HCT116 (cell line): ENCODE results near the gene SLC25A44. TPM values are rescaled to one million over a fixed set of nuclear protein-coding genes. Genes with fewer than 3 reads are reported as not detected.

Experiments used
- ATAC-seq: fragments of 200-7000 bp; cut with Tn5 transposase; 2 replicates; pipeline ENCODE4 v1.9.1; 2020; ENCODE audit warnings: mild to moderate bottlenecking, moderate library complexity
- BruUV-seq: library from RNA; stranded (reverse); fragments of 400-500 nt; replicated peaks from 2 replicates; lab custom pipeline; 2021; lab: Mats Ljungman, UMichigan
- CTCF ChIA-PET: fragments of 300-600 bp; sonication (Branson Sonifier 250); formaldehyde crosslinking; loops from one replicate; lab custom pipeline; 2021; ENCODE audit warnings: antibody characterized with exemption; lab: Charles Lee
- POLR2A ChIA-PET: fragments of 300-600, 350-600 bp; sonication (Branson Sonifier 250); formaldehyde crosslinking; loops from one replicate; lab custom pipeline; 2021; ENCODE audit warnings: antibody characterized with exemption; lab: Charles Lee
- RAD21 ChIA-PET, 2 experiments: fragments of 300-600 bp; sonication (Branson Sonifier 250); formaldehyde crosslinking; loops; one replicate each; lab custom pipeline; 2023; ENCODE audit warnings: low total read pairs in 2 of 2; ENCODE audit not compliant: uncharacterized antibody in 2 of 2, unreplicated experiment in 2 of 2, low non-redundant PET in 1 of 2; lab: Charles Lee
- DNase-seq: peaks from one replicate; pipeline ENCODE4 v3.0.0-alpha.2; 2010; ENCODE audit warnings: low read depth, low spot score
- H2AFZ ChIP-seq: fragments of 200-600 bp; shearing (Covaris generic), sonication (generic); 2 replicates; pipeline ENCODE4 v1.6.1; 2017; ENCODE audit warnings: low read depth, mixed run types, mixed read lengths, antibody characterized with exemption, low read length; ENCODE audit not compliant: poor library complexity, severe bottlenecking
- H3K27ac ChIP-seq: 2 replicates; pipeline ENCODE4 v1.5.1; 2012; ENCODE audit warnings: low read depth, low read length
- H3K27me3 ChIP-seq: fragments of 200-600 bp; sonication (generic); 2 replicates; pipeline ENCODE4 v1.6.1; 2016; ENCODE audit warnings: mixed run types, low read length, mixed read lengths; ENCODE audit not compliant: insufficient read depth
- H3K36me3 ChIP-seq, 2 experiments: fragments of 200-500 bp in 1 of 2; fragments of 200-600 bp in 1 of 2; sonication (Bioruptor generic) in 1 of 2; sonication (generic) in 1 of 2; 2 replicates each; pipeline versions ENCODE4 v1.5.1 to v1.6.1; 2014 to 2016; ENCODE audit warnings: low read length in 2 of 2, inconsistent platforms in 1 of 2, mixed read lengths in 1 of 2, mixed run types in 1 of 2; ENCODE audit not compliant: insufficient read depth in 2 of 2, control insufficient read depth in 1 of 2
- H3K4me1 ChIP-seq, 2 experiments: fragments of 200-600 bp in 1 of 2; sonication (generic) in 1 of 2; 2 replicates each; pipeline versions ENCODE4 v1.5.1 to v1.6.1; 2012 to 2017; ENCODE audit warnings: low read length in 2 of 2, inconsistent platforms in 1 of 2, mild to moderate bottlenecking in 1 of 2, mixed read lengths in 1 of 2, mixed run types in 1 of 2, moderate library complexity in 1 of 2; ENCODE audit not compliant: insufficient read depth in 2 of 2, control insufficient read depth in 1 of 2
- H3K4me2 ChIP-seq: fragments of 200-600 bp; sonication (generic); 2 replicates; pipeline ENCODE4 v1.6.1; 2017; ENCODE audit warnings: mixed run types, low read length, mixed read lengths
- H3K4me3 ChIP-seq, 2 experiments: fragments of 200-600 bp in 1 of 2; sonication (generic) in 1 of 2; replicated peaks in 1 of 2; 2 replicates each; pipeline ENCODE4 v1.5.1; 2011 to 2016; ENCODE audit warnings: low read length in 2 of 2, control low read depth in 1 of 2, low read depth in 1 of 2, mild to moderate bottlenecking in 1 of 2, mixed read lengths in 1 of 2, mixed run types in 1 of 2
- H3K79me2 ChIP-seq: fragments of 200-600 bp; sonication (generic); 2 replicates; pipeline ENCODE4 v1.6.1; 2017; ENCODE audit warnings: mild to moderate bottlenecking, mixed run types, low read length, moderate library complexity, mixed read lengths; ENCODE audit not compliant: insufficient read depth
- H3K9ac ChIP-seq: fragments of 200-600 bp; sonication (generic); 2 replicates; pipeline ENCODE4 v1.6.1; 2016; ENCODE audit warnings: low read length, mixed read lengths
- H3K9me2 ChIP-seq: fragments of 200-600 bp; sonication (generic), shearing (Covaris generic); 2 replicates; pipeline ENCODE4 v1.6.1; 2017; ENCODE audit warnings: mixed run types, mild to moderate bottlenecking, moderate library complexity; ENCODE audit not compliant: insufficient read depth
- H3K9me3 ChIP-seq, 2 experiments: fragments of 200-500 bp in 1 of 2; fragments of 200-600 bp in 1 of 2; sonication (Bioruptor generic) in 1 of 2; sonication (generic) in 1 of 2; 2 replicates each; pipeline ENCODE4 v1.6.1; 2014 to 2017; ENCODE audit warnings: low read length in 2 of 2, mixed read lengths in 2 of 2, inconsistent platforms in 1 of 2, low read depth in 1 of 2, mild to moderate bottlenecking in 1 of 2, mixed run types in 1 of 2, moderate library complexity in 1 of 2; ENCODE audit not compliant: control insufficient read depth in 1 of 2, insufficient read depth in 1 of 2
- H4K20me1 ChIP-seq: fragments of 200-600 bp; sonication (generic), shearing (Covaris generic); 2 replicates; pipeline ENCODE4 v1.6.1; 2017; ENCODE audit warnings: mixed run types, mild to moderate bottlenecking, moderate library complexity; ENCODE audit not compliant: insufficient read depth
- CEBPB ChIP-seq: IDR thresholded peaks from 2 replicates; pipeline ENCODE4 v1.6.1; 2012; ENCODE audit warnings: low read depth
- ZFX ChIP-seq: fragments of 450-650 bp; IDR thresholded peaks from 2 replicates; pipeline ENCODE4 v1.6.1; 2017
- intact Hi-C: fragments of 100-400 bp; cut with micrococcal nuclease; formaldehyde crosslinking; loops from 2 replicates; pipeline ENCODE4 v1.10.0; 2022
- total RNA-seq: library from RNA; stranded (reverse); gene quantifications from one replicate; pipeline ENCODE4 v1.2.1, GENCODE V29; 2021; ENCODE audit not compliant: unreplicated experiment
- TF ChIP-seq, protein P1 (sequence below): IDR thresholded peaks from 2 replicates; pipeline ENCODE4 v1.6.1; 2012; ENCODE audit warnings: low read depth
- TF ChIP-seq, protein P2 (sequence below): IDR thresholded peaks from 2 replicates; pipeline ENCODE4 v1.6.1; 2011; ENCODE audit warnings: mild to moderate bottlenecking, low read length, moderate library complexity; ENCODE audit not compliant: insufficient replicate concordance; ENCODE audit errors: extremely low read depth

SLC25A44 gene
- total RNA-seq, 1 experiment from 2014 or later: 17.5 TPM

DNA sequence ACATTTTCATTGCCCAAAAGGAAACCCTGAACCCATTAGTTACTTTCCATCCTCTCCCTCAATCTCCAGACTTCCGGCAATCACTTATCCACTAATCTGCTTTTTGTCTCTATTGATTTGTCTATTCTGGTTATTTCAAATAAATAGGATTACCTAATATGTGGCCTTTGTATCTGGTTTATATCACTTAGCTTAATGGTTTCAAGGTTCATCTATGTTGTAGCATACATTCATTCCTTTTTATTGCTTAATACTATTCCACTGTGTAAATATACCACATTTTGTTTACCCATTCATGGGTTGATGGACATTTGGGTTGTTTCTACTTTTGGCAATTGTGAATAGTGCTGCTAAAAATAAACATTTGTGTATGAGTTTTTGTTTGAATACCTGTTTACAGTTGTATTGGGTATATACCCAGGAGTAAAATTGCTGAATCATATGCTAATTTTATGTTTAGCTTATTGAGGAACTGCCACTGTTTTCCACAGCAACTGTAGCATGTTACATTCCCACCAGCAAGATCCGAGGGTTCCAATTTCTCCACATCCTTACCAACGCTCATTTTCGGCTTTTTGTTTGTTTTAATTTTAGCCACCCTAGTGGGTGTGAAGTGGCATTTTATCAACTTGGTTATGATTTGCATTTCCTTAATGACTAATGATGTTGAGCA lies 2.5 kb upstream of the SLC25A44 start:
- POLR2A ChIA-PET: no interaction called here
- Histone ChIP-seq H3K36me3 (no peaks in the 10 kb centered on the region), H3K9ac (no peak overlapping the region), H3K4me1 (peaks cover 8 to 14% of the 10 kb centered on the region in 2 experiments), H3K9me2 (no peaks in the 10 kb centered on the region), H3K27ac (no peak overlapping the region), H3K4me3 (no peak overlapping the region), H4K20me1 (no peaks in the 10 kb centered on the region), H3K9me3 (no peaks in the 10 kb centered on the region), H3K79me2 (peaks cover 23% of the 10 kb centered on the region), H3K27me3 (no peaks in the 10 kb centered on the region), H2AFZ (no peak overlapping the region), H3K4me2 (no peak overlapping the region)
- ATAC-seq (no peak), DNase-seq (no peak)
- TF ChIP-seq, protein P1, sequence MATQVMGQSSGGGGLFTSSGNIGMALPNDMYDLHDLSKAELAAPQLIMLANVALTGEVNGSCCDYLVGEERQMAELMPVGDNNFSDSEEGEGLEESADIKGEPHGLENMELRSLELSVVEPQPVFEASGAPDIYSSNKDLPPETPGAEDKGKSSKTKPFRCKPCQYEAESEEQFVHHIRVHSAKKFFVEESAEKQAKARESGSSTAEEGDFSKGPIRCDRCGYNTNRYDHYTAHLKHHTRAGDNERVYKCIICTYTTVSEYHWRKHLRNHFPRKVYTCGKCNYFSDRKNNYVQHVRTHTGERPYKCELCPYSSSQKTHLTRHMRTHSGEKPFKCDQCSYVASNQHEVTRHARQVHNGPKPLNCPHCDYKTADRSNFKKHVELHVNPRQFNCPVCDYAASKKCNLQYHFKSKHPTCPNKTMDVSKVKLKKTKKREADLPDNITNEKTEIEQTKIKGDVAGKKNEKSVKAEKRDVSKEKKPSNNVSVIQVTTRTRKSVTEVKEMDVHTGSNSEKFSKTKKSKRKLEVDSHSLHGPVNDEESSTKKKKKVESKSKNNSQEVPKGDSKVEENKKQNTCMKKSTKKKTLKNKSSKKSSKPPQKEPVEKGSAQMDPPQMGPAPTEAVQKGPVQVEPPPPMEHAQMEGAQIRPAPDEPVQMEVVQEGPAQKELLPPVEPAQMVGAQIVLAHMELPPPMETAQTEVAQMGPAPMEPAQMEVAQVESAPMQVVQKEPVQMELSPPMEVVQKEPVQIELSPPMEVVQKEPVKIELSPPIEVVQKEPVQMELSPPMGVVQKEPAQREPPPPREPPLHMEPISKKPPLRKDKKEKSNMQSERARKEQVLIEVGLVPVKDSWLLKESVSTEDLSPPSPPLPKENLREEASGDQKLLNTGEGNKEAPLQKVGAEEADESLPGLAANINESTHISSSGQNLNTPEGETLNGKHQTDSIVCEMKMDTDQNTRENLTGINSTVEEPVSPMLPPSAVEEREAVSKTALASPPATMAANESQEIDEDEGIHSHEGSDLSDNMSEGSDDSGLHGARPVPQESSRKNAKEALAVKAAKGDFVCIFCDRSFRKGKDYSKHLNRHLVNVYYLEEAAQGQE: no peak
- TF ChIP-seq CEBPB (no peak), ZFX (no peak)
- TF ChIP-seq, protein P2, sequence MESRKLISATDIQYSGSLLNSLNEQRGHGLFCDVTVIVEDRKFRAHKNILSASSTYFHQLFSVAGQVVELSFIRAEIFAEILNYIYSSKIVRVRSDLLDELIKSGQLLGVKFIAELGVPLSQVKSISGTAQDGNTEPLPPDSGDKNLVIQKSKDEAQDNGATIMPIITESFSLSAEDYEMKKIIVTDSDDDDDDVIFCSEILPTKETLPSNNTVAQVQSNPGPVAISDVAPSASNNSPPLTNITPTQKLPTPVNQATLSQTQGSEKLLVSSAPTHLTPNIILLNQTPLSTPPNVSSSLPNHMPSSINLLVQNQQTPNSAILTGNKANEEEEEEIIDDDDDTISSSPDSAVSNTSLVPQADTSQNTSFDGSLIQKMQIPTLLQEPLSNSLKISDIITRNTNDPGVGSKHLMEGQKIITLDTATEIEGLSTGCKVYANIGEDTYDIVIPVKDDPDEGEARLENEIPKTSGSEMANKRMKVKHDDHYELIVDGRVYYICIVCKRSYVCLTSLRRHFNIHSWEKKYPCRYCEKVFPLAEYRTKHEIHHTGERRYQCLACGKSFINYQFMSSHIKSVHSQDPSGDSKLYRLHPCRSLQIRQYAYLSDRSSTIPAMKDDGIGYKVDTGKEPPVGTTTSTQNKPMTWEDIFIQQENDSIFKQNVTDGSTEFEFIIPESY: no peak
- intact Hi-C loops: no loop called here
- RAD21 ChIA-PET: no interaction called here
- BruUV-seq: no TSS peak
- CTCF ChIA-PET: no interaction called here
